WI38 (cell line): Measurements from ENCODE around the gene GART.
"Not testable (repeated sequence)": the region's sequence is repeated elsewhere in the genome, so short reads cannot be mapped to it uniquely, and the experiment has no call there.

Experiments
- H3K4me3 ChIP-seq: 2 replicates; pipeline ENCODE4 v1.5.1; 2011; ENCODE audit warnings: low read depth, mild to moderate bottlenecking, control low read depth, low read length
- CTCF ChIP-seq: IDR thresholded peaks from 2 replicates; pipeline ENCODE4 v1.5.1; 2012; ENCODE audit warnings: low read depth, mild to moderate bottlenecking, control low read depth, low read length

Gene GART

GRCh38 chr21:33479679-33480480 is 62.0 kb downstream of the GART start, which contains the start of gene TMEM50B:
TMEM50B (minus strand) TSS chr21:33479974; CDS start chr21:33468885, 11,089 bp downstream.
- TF ChIP-seq CTCF: peak; percentile 23; the same call in 1 of the 2 replicates
- H3K4me3 ChIP-seq: peak within 1 kb of the TSS; percentile 84

GRCh38 chr21:33478935-33479678 is 62.8 kb downstream of the GART start:
- no peak for TF ChIP-seq CTCF
- peak overlapping the region; percentile 84 for H3K4me3 ChIP-seq

GRCh38 chr21:33478182-33478581 is 63.7 kb downstream of the GART start:
- peak overlapping the region; percentile 84 for H3K4me3 ChIP-seq
- TF ChIP-seq CTCF: no peak

- no peak for TF ChIP-seq CTCF
Observed at GRCh38 chr21:33477066-33477465, 64.9 kb downstream of the GART start.

GRCh38 chr21:33473344-33473743 is 68.6 kb downstream of the GART start:
- no peak overlapping the region for H3K4me3 ChIP-seq
- TF ChIP-seq CTCF: no peak

More at GRCh38 chr21:33477066-33477465, 64.9 kb downstream of the GART start:
- H3K4me3 ChIP-seq: no peak overlapping the region

GRCh38 chr21:33470701-33471100 is 71.2 kb downstream of the GART start:
- no peak for TF ChIP-seq CTCF
- no peak overlapping the region for H3K4me3 ChIP-seq

- not testable (repeated sequence) for H3K4me3 ChIP-seq
Observed at GRCh38 chr21:33469183-33469582, 72.7 kb downstream of the GART start.
